ENCODE measurements around the gene IER5. TPM values are rescaled to one million over a fixed set of nuclear protein-coding genes. Genes with fewer than 3 reads are reported as not detected.
"Not testable (repeated sequence)": the region's sequence is repeated elsewhere in the genome, so short reads cannot be mapped to it uniquely, and the experiment has no call there.

IER5 gene
- total and polyA plus RNA-seq, 5 donors from 2014 or later, result 6.5 to 81.8 (median 8.7) TPM

GRCh38 chr1:181056560-181056959 is 31.9 kb upstream of the IER5 start:
- Histone ChIP-seq H3K36me3 (ENCODE audit: control insufficient read depth, insufficient read depth, low read length) (peaks cover 39% of the 10 kb centered on the region), H3K4me1 (ENCODE audit: control insufficient read depth, insufficient read depth, low read length, poor library complexity, severe bottlenecking) (no peaks in the 10 kb centered on the region), H3K27me3 (ENCODE audit: control insufficient read depth, insufficient read depth, low read length) (no peaks in the 10 kb centered on the region), H3K9me3 (ENCODE audit: control insufficient read depth in 2 of 2, low read length in 2 of 2) (peaks cover 0 to 12% of the 10 kb centered on the region in 2 experiments), H3K4me3 (ENCODE audit: low read depth, low read length) (no peak overlapping the region), H3K27ac (ENCODE audit: insufficient read depth, low read length, poor library complexity, severe bottlenecking) (no peak overlapping the region)
- Mint-ChIP-seq H3K27me3 (no peaks in the 10 kb centered on the region), H3K27ac (peak overlapping the region in 1 of 3 donors; percentile 31), H3K4me1 (peaks cover 5 to 14% (median 10%) of the 10 kb centered on the region in 4 donors), H3K4me3 (no peak overlapping the region), H3K36me3 (peaks cover 62% of the 10 kb centered on the region), H3K9me3 (peaks cover 0 to 14% (median 4%) of the 10 kb centered on the region in 7 donors)
- no peak for DNase-seq
- no peak for ATAC-seq (ENCODE audit: low read depth in 2 of 2)

DNA sequence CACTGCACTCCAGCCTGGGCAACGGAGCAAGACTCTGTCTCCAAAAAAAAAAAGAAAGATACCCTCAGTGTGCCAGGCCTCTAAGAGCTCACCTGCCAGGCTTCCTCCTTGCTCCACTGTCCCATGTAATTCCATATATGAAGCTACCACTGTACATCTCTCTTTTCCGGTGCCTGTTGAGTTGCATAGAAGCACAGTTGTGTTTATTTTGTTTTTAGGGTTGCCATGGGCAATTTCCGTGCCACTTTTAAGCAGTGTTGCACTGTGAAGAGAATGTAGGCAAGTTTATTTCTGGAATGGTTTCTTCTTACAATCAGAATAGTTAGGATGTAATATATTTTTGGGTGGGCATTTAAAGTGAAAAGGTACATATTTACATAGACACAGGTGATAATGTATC is 31.4 kb upstream of the IER5 start:
- Histone ChIP-seq H3K4me1 (ENCODE audit: control insufficient read depth, insufficient read depth, low read length, poor library complexity, severe bottlenecking) (peaks cover 3% of the 10 kb centered on the region), H3K4me3 (ENCODE audit: low read depth, low read length) (no peak overlapping the region), H3K36me3 (ENCODE audit: control insufficient read depth, insufficient read depth, low read length) (peaks cover 39% of the 10 kb centered on the region), H3K27ac (ENCODE audit: insufficient read depth, low read length, poor library complexity, severe bottlenecking) (no peak overlapping the region), H3K9me3 (ENCODE audit: control insufficient read depth in 2 of 2, low read length in 2 of 2) (peaks cover 0 to 12% of the 10 kb centered on the region in 2 experiments), H3K27me3 (ENCODE audit: control insufficient read depth, insufficient read depth, low read length) (no peaks in the 10 kb centered on the region)
- ATAC-seq (ENCODE audit: low read depth in 2 of 2) (no peak), DNase-seq (no peak)
- H3K27me3 Mint-ChIP-seq, result no peaks in the 10 kb centered on the region
- no peak overlapping the region for H3K27ac Mint-ChIP-seq
- peaks cover 0 to 14% (median 4%) of the 10 kb centered on the region in 7 donors for H3K9me3 Mint-ChIP-seq
- H3K4me1 Mint-ChIP-seq, result peaks cover 7 to 16% (median 15%) of the 10 kb centered on the region in 4 donors
- peaks cover 61% of the 10 kb centered on the region for H3K36me3 Mint-ChIP-seq
- H3K4me3 Mint-ChIP-seq, result no peak overlapping the region

GRCh38 chr1:181059435-181059834 is 29.1 kb upstream of the IER5 start:
- no peak overlapping the region for H3K27ac ChIP-seq (ENCODE audit: insufficient read depth, low read length, poor library complexity, severe bottlenecking)
- Mint-ChIP-seq H3K4me3 (no peak overlapping the region), H3K36me3 (peaks cover 45% of the 10 kb centered on the region), H3K27ac (no peak overlapping the region), H3K4me1 (peaks cover 14 to 31% (median 23%) of the 10 kb centered on the region in 4 donors), H3K9me3 (peaks cover 0 to 14% (median 4%) of the 10 kb centered on the region in 7 donors), H3K27me3 (no peaks in the 10 kb centered on the region)
- H3K4me3 ChIP-seq (ENCODE audit: low read depth, low read length), result no peak overlapping the region
- peaks cover 26% of the 10 kb centered on the region for H3K36me3 ChIP-seq (ENCODE audit: control insufficient read depth, insufficient read depth, low read length)
- no peaks in the 10 kb centered on the region for H3K27me3 ChIP-seq (ENCODE audit: control insufficient read depth, insufficient read depth, low read length)
- no peak for ATAC-seq (ENCODE audit: low read depth in 2 of 2)
- H3K9me3 ChIP-seq (ENCODE audit: control insufficient read depth in 2 of 2, low read length in 2 of 2), result peaks cover 0 to 12% of the 10 kb centered on the region in 2 experiments
- DNase-seq, result no peak
- H3K4me1 ChIP-seq (ENCODE audit: control insufficient read depth, insufficient read depth, low read length, poor library complexity, severe bottlenecking), result peaks cover 15% of the 10 kb centered on the region

- H3K9me3 Mint-ChIP-seq, result peaks cover 0 to 14% (median 4%) of the 10 kb centered on the region in 7 donors
- ATAC-seq (ENCODE audit: low read depth in 2 of 2) (no peak), DNase-seq (no peak)
- no peak overlapping the region for H3K27ac Mint-ChIP-seq
- H3K4me3 Mint-ChIP-seq, result peak overlapping the region in 1 of 4 donors; percentile 48
- no peaks in the 10 kb centered on the region for H3K27me3 ChIP-seq (ENCODE audit: control insufficient read depth, insufficient read depth, low read length)
- no peak overlapping the region for H3K4me3 ChIP-seq (ENCODE audit: low read depth, low read length)
- H3K4me1 ChIP-seq (ENCODE audit: control insufficient read depth, insufficient read depth, low read length, poor library complexity, severe bottlenecking), result peaks cover 15% of the 10 kb centered on the region
- peaks cover 11 to 31% (median 23%) of the 10 kb centered on the region in 4 donors for H3K4me1 Mint-ChIP-seq
- H3K27ac ChIP-seq (ENCODE audit: insufficient read depth, low read length, poor library complexity, severe bottlenecking), result no peak overlapping the region
- H3K9me3 ChIP-seq (ENCODE audit: control insufficient read depth in 2 of 2, low read length in 2 of 2), result peaks cover 0 to 12% of the 10 kb centered on the region in 2 experiments
- H3K36me3 Mint-ChIP-seq, result peaks cover 42% of the 10 kb centered on the region
- H3K36me3 ChIP-seq (ENCODE audit: control insufficient read depth, insufficient read depth, low read length), result peaks cover 25% of the 10 kb centered on the region
- H3K27me3 Mint-ChIP-seq, result no peaks in the 10 kb centered on the region
Observed at GRCh38 chr1:181060066-181060465, 28.4 kb upstream of the IER5 start.

- not testable (repeated sequence) for H3K4me3 Mint-ChIP-seq
Observed at GRCh38 chr1:181060947-181061346, 27.6 kb upstream of the IER5 start.

DNA sequence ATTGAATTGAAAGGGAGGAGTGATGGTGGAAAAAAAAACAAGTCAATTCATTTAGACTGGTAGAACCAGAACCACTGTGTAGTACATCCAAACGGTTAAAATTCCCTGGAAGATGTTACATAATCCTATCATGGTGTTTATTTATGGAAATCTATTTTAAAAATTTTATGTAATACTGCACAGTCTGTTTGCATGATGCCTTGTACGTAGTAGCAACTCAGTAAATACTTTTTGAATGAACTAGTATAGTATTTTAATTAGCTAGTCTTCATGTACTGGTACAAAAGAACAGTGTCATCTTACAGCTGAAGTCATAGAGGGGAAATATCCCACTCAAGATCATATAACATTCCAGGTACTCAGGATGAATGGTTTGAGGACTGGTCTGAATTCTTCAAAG is 27.0 kb upstream of the IER5 start:
- no peak overlapping the region for H3K27ac ChIP-seq (ENCODE audit: insufficient read depth, low read length, poor library complexity, severe bottlenecking)
- no peaks in the 10 kb centered on the region for H3K27me3 ChIP-seq (ENCODE audit: control insufficient read depth, insufficient read depth, low read length)

More at GRCh38 chr1:181060947-181061346, 27.6 kb upstream of the IER5 start:
- Mint-ChIP-seq H3K4me1 (peaks cover 5 to 31% (median 22%) of the 10 kb centered on the region in 4 donors), H3K27ac (peak overlapping the region in 2 of 3 donors; percentile 26 to 96), H3K36me3 (peaks cover 34% of the 10 kb centered on the region), H3K9me3 (peaks cover 0 to 14% (median 4%) of the 10 kb centered on the region in 7 donors)
- H3K36me3 ChIP-seq (ENCODE audit: control insufficient read depth, insufficient read depth, low read length), result peaks cover 16% of the 10 kb centered on the region
- H3K4me1 ChIP-seq (ENCODE audit: control insufficient read depth, insufficient read depth, low read length, poor library complexity, severe bottlenecking), result peaks cover 15% of the 10 kb centered on the region
- H3K9me3 ChIP-seq (ENCODE audit: control insufficient read depth in 2 of 2, low read length in 2 of 2), result peaks cover 0 to 12% of the 10 kb centered on the region in 2 experiments
- H3K27me3 ChIP-seq (ENCODE audit: control insufficient read depth, insufficient read depth, low read length); DNase-seq; H3K27ac ChIP-seq (ENCODE audit: insufficient read depth, low read length, poor library complexity, severe bottlenecking); H3K27me3 Mint-ChIP-seq; ATAC-seq (ENCODE audit: low read depth in 2 of 2); H3K4me3 ChIP-seq (ENCODE audit: low read depth, low read length): not testable (repeated sequence)

GRCh38 chr1:181061891-181062835 is 26.3 kb upstream of the IER5 start:
- Mint-ChIP-seq H3K27me3 (no peaks in the 10 kb centered on the region), H3K9me3 (peaks cover 0 to 14% (median 4%) of the 10 kb centered on the region in 7 donors), H3K4me3 (peak overlapping the region; percentile 60 to 87 (median 76)), H3K4me1 (peaks cover 3 to 31% (median 22%) of the 10 kb centered on the region in 4 donors), H3K36me3 (peaks cover 26% of the 10 kb centered on the region), H3K27ac (peak overlapping the region; percentile 90 to 97 (median 96))
- Histone ChIP-seq H3K27me3 (ENCODE audit: control insufficient read depth, insufficient read depth, low read length) (no peaks in the 10 kb centered on the region), H3K36me3 (ENCODE audit: control insufficient read depth, insufficient read depth, low read length) (peaks cover 12% of the 10 kb centered on the region), H3K4me3 (ENCODE audit: low read depth, low read length) (peak overlapping the region; percentile 71), H3K9me3 (ENCODE audit: control insufficient read depth in 2 of 2, low read length in 2 of 2) (peaks cover 0 to 12% of the 10 kb centered on the region in 2 experiments), H3K4me1 (ENCODE audit: control insufficient read depth, insufficient read depth, low read length, poor library complexity, severe bottlenecking) (peaks cover 15% of the 10 kb centered on the region), H3K27ac (ENCODE audit: insufficient read depth, low read length, poor library complexity, severe bottlenecking) (no peak overlapping the region)
- ATAC-seq (ENCODE audit: low read depth in 2 of 2) (peak; percentile 54 to 68), DNase-seq (peak in 2 of 3 donors; percentile 10 to 34)

More for the DNA sequence above, 27.0 kb upstream of the IER5 start:
- no peak for ATAC-seq (ENCODE audit: low read depth in 2 of 2)
- Mint-ChIP-seq H3K9me3 (peaks cover 0 to 14% (median 4%) of the 10 kb centered on the region in 7 donors), H3K36me3 (peaks cover 31% of the 10 kb centered on the region), H3K4me3 (peak overlapping the region in 2 of 4 donors; percentile 49 to 60), H3K27me3 (no peaks in the 10 kb centered on the region), H3K4me1 (peaks cover 5 to 31% (median 22%) of the 10 kb centered on the region in 4 donors), H3K27ac (peak overlapping the region; percentile 90 to 97 (median 96))
- Histone ChIP-seq H3K4me1 (ENCODE audit: control insufficient read depth, insufficient read depth, low read length, poor library complexity, severe bottlenecking) (peaks cover 15% of the 10 kb centered on the region), H3K9me3 (ENCODE audit: control insufficient read depth in 2 of 2, low read length in 2 of 2) (peaks cover 0 to 12% of the 10 kb centered on the region in 2 experiments), H3K36me3 (ENCODE audit: control insufficient read depth, insufficient read depth, low read length) (peaks cover 15% of the 10 kb centered on the region), H3K4me3 (ENCODE audit: low read depth, low read length) (no peak overlapping the region)
- no peak for DNase-seq
